SK-N-SH (cell line): Measurements from ENCODE around the gene CRYBB3. TPM values are rescaled to one million over a fixed set of nuclear protein-coding genes. Genes with fewer than 3 reads are reported as not detected.

Experiments
- CTCF ChIA-PET: fragments of 300-600, 350-600 bp; formaldehyde crosslinking; extraction: SDS; loops from one replicate; lab custom pipeline; 2021; lab: Yijun Ruan, JAX
- POLR2A ChIA-PET: fragments of 350-600 bp; sonication (Branson Sonifier 250); formaldehyde crosslinking; extraction: SDS; loops from one replicate; lab custom pipeline; 2020; ENCODE audit warnings: antibody characterized with exemption, inconsistent platforms; lab: Yijun Ruan, JAX
- DNase-seq: peaks from one replicate; pipeline ENCODE4 v3.0.0; 2012
- H2AFZ ChIP-seq: fragments of 200-600 bp; sonication (generic); 2 replicates; pipeline ENCODE4 v1.8.1; 2016; ENCODE audit warnings: antibody characterized with exemption, mild to moderate bottlenecking, low read depth
- H3F3A ChIP-seq: fragments of 200-600 bp; sonication (generic); replicated peaks from 2 replicates; pipeline ENCODE3; 2016; ENCODE audit warnings: antibody characterized with exemption, mild to moderate bottlenecking; ENCODE audit not compliant: insufficient read depth
- H3K27ac ChIP-seq, 2 experiments: fragments of 200-500 bp in 1 of 2; fragments of 200-600 bp in 1 of 2; sonication (Bioruptor generic) in 1 of 2; sonication (generic), shearing (Covaris generic) in 1 of 2; 2 replicates each; pipeline versions ENCODE4 v1.5.1 to v1.6.1; 2014 to 2016; ENCODE audit warnings: low read depth in 2 of 2, inconsistent platforms in 1 of 2, low read length in 1 of 2, mild to moderate bottlenecking in 1 of 2, mixed read lengths in 1 of 2
- H3K27me3 ChIP-seq: fragments of 200-600 bp; sonication (generic), shearing (Covaris generic); 2 replicates; pipeline ENCODE4 v1.6.1; 2016; ENCODE audit warnings: mixed run types; ENCODE audit not compliant: insufficient read depth
- H3K36me3 ChIP-seq, 2 experiments: fragments of 200-500 bp in 1 of 2; fragments of 200-600 bp in 1 of 2; sonication (Bioruptor generic) in 1 of 2; sonication (generic) in 1 of 2; replicated peaks in 1 of 2; 2 replicates each; pipeline versions ENCODE3 to v1.5.1; 2014 to 2016; ENCODE audit warnings: low read length in 1 of 2, mild to moderate bottlenecking in 1 of 2; ENCODE audit not compliant: insufficient read depth in 2 of 2, control insufficient read depth in 1 of 2
- H3K4me1 ChIP-seq, 2 experiments: fragments of 200-500 bp in 1 of 2; fragments of 200-600 bp in 1 of 2; sonication (Bioruptor generic) in 1 of 2; sonication (generic), shearing (Covaris generic) in 1 of 2; 2 replicates each; pipeline versions ENCODE4 v1.5.1 to v1.6.1; 2014 to 2016; ENCODE audit warnings: low read depth in 1 of 2, low read length in 1 of 2, mixed run types in 1 of 2; ENCODE audit not compliant: insufficient read depth in 2 of 2, control insufficient read depth in 1 of 2
- H3K4me2 ChIP-seq: fragments of 200-600 bp; sonication (generic), shearing (Covaris generic); 2 replicates; pipeline ENCODE4 v1.6.1; 2017; ENCODE audit warnings: mixed run types
- H3K4me3 ChIP-seq, 2 experiments: fragments of 200-500 bp in 1 of 2; fragments of 200-600 bp in 1 of 2; sonication (Bioruptor generic) in 1 of 2; sonication (generic), shearing (Covaris generic) in 1 of 2; 2 replicates each; pipeline versions ENCODE4 v1.5.1 to v1.8.1; 2014 to 2016; ENCODE audit warnings: low read depth in 2 of 2, inconsistent platforms in 1 of 2, low read length in 1 of 2, mild to moderate bottlenecking in 1 of 2, mixed read lengths in 1 of 2, moderate library complexity in 1 of 2
- H3K79me2 ChIP-seq: fragments of 200-600 bp; sonication (generic); 2 replicates; pipeline ENCODE4 v1.8.1; 2017; ENCODE audit warnings: mild to moderate bottlenecking; ENCODE audit not compliant: insufficient read depth
- H3K9ac ChIP-seq: fragments of 200-600 bp; sonication (generic); 2 replicates; pipeline ENCODE4 v1.6.1; 2017; ENCODE audit warnings: mixed run types
- H3K9me2 ChIP-seq: fragments of 200-600 bp; sonication (generic); 2 replicates; pipeline ENCODE4 v1.6.1; 2017; ENCODE audit warnings: mixed run types
- H3K9me3 ChIP-seq: fragments of 200-600 bp; sonication (generic); 2 replicates; pipeline ENCODE4 v1.6.1; 2017; ENCODE audit warnings: mixed run types, mild to moderate bottlenecking, moderate library complexity
- H4K20me1 ChIP-seq: fragments of 200-600 bp; sonication (generic); 2 replicates; pipeline ENCODE4 v1.6.1; 2017; ENCODE audit warnings: mild to moderate bottlenecking, mixed run types; ENCODE audit not compliant: insufficient read depth
- CHD2 ChIP-seq: fragments of 150-350 bp; IDR thresholded peaks from 2 replicates; pipeline ENCODE4 v1.6.1; 2018; ENCODE audit warnings: low read length; ENCODE audit not compliant: partially characterized antibody
- ELF1 ChIP-seq: IDR thresholded peaks from 2 replicates; pipeline ENCODE4 v1.4.0; 2012
- FOSL2 ChIP-seq: IDR thresholded peaks from 2 replicates; pipeline ENCODE4 v1.4.0; 2012; ENCODE audit warnings: low read depth, mild to moderate bottlenecking, moderate library complexity, borderline replicate concordance
- GATA2 ChIP-seq: sonication (generic); formaldehyde crosslinking; IDR thresholded peaks from 2 replicates; pipeline ENCODE4 v1.5.0; 2020; ENCODE audit warnings: mild to moderate bottlenecking, missing genetic modification reagents
- NFIC ChIP-seq: IDR thresholded peaks from 2 replicates; pipeline ENCODE4 v1.4.0; 2012; ENCODE audit warnings: borderline replicate concordance
- RAD21 ChIP-seq: IDR thresholded peaks from 2 replicates; pipeline ENCODE4 v1.6.1; 2012; ENCODE audit warnings: mild to moderate bottlenecking, low read length
- RXRA ChIP-seq: IDR thresholded peaks from 2 replicates; pipeline ENCODE4 v1.4.0; 2012; ENCODE audit warnings: low read depth, mild to moderate bottlenecking, borderline replicate concordance
- TAF1 ChIP-seq: IDR thresholded peaks from 2 replicates; pipeline ENCODE4 v1.6.1; 2012; ENCODE audit warnings: low read depth, mild to moderate bottlenecking, low read length, moderate library complexity, borderline replicate concordance
- YY1 ChIP-seq: IDR thresholded peaks from 2 replicates; pipeline ENCODE4 v1.4.0; 2012; ENCODE audit warnings: low read depth, mild to moderate bottlenecking
- WGBS: methylation state at CpG from one replicate; pipeline ENCODE4 v1.1.6; 2017; ENCODE audit warnings: low lambda C conversion rate; 5-methylcytosine and 5-hydroxymethylcytosine counted together
- polyA plus RNA-seq, 3 experiments: library from polyadenylated mRNA; depleted of rRNA; stranded (reverse); fragments of >200 nt; gene quantifications; 2 replicates each; pipeline ENCODE4 v1.2.3, GENCODE V29; 2012
- TF ChIP-seq, protein P1 (sequence below): fragments of 150-350 bp; IDR thresholded peaks from 2 replicates; pipeline ENCODE4 v1.6.1; 2016; ENCODE audit warnings: mild to moderate bottlenecking, low read depth, low read length
- TF ChIP-seq, protein P2 (sequence below): IDR thresholded peaks from 2 replicates; pipeline ENCODE4 v1.4.0; 2012; ENCODE audit warnings: low read depth
- TF ChIP-seq, protein P3 (sequence below): IDR thresholded peaks from 2 replicates; pipeline ENCODE4; 2012
- TF ChIP-seq, protein P4 (sequence below): fragments of 150-350 bp; IDR thresholded peaks from 2 replicates; pipeline ENCODE4 v1.6.1; 2017; ENCODE audit warnings: antibody characterized with exemption, low read length, low read depth, borderline replicate concordance

Gene CRYBB3
- polyA plus RNA-seq, 1 of the 3 experiments (the other 2 are of a cell fraction), result 0.35 TPM

DNA sequence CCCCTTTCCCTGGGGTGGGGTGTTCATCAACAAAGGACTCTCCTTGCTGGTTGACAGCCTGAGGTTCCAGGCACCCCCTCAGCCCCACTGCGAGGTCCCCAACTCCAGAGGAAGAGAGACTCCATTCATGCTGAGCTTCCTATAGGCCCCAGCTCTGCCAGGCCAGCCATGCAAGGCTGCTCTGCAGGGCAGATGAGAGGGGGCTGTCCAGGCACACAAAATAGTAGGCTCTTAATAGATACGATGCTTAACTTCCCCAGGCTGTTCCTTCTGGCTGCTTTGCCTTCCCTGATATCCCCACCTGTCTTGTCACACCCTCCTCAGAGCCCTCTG is 45.0 kb upstream of the CRYBB3 start (continued):
- TF ChIP-seq, protein P1, sequence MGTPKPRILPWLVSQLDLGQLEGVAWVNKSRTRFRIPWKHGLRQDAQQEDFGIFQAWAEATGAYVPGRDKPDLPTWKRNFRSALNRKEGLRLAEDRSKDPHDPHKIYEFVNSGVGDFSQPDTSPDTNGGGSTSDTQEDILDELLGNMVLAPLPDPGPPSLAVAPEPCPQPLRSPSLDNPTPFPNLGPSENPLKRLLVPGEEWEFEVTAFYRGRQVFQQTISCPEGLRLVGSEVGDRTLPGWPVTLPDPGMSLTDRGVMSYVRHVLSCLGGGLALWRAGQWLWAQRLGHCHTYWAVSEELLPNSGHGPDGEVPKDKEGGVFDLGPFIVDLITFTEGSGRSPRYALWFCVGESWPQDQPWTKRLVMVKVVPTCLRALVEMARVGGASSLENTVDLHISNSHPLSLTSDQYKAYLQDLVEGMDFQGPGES, result no peak
- no peak for TF ChIP-seq RAD21
- TF ChIP-seq, protein P2, sequence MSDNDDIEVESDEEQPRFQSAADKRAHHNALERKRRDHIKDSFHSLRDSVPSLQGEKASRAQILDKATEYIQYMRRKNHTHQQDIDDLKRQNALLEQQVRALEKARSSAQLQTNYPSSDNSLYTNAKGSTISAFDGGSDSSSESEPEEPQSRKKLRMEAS, result no peak
- TF ChIP-seq, protein P3, sequence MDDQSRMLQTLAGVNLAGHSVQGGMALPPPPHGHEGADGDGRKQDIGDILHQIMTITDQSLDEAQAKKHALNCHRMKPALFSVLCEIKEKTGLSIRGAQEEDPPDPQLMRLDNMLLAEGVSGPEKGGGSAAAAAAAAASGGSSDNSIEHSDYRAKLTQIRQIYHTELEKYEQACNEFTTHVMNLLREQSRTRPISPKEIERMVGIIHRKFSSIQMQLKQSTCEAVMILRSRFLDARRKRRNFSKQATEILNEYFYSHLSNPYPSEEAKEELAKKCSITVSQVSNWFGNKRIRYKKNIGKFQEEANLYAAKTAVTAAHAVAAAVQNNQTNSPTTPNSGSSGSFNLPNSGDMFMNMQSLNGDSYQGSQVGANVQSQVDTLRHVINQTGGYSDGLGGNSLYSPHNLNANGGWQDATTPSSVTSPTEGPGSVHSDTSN, result no peak
- TF ChIP-seq YY1, result no peak
- TF ChIP-seq ELF1, result no peak
- TF ChIP-seq FOSL2, result no peak
- TF ChIP-seq NFIC, result no peak

DNA sequence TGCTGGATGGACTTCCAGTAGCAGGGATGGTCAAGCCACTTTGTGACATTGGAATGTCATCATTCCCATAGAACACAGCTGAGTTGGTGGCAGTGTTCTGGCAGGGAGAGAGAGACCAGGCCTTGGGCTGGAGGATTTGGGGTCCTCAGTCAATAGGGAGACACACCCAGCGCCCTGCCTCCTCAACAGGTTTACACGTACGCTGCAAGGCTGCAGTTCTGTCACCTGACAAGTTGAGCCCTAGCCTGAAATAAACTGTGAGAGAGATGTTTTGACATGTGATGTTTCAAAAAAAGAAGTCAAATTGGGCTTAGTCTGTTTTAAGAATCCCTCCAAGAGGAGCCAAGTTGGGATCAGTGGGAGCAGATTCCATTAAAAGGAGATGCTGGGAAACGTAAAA is 42.9 kb upstream of the CRYBB3 start:
- Histone ChIP-seq H2AFZ (no peak overlapping the region), H3K9me3 (no peaks in the 10 kb centered on the region), H3F3A (no peaks in the 10 kb centered on the region), H3K36me3 (no peaks in the 10 kb centered on the region), H3K79me2 (no peaks in the 10 kb centered on the region), H3K27ac (no peak overlapping the region), H3K4me2 (no peak overlapping the region), H3K27me3 (no peaks in the 10 kb centered on the region), H4K20me1 (peaks cover 5% of the 10 kb centered on the region; the same call in 1 of the 2 replicates), H3K9me2 (no peaks in the 10 kb centered on the region), H3K9ac (no peak overlapping the region), H3K4me3 (no peak overlapping the region), H3K4me1 (peaks cover 0 to 18% of the 10 kb centered on the region in 2 experiments; a peak in 1 of 4 replicates)
- ChIA-PET CTCF (interaction anchor here (1.3 kb wide), 1 partner anchor 46 kb away, joined by 3 read pairs; no protein-coding TSS in a partner anchor), POLR2A (no interaction called here)
- no peak for DNase-seq
- TF ChIP-seq, protein P1, result no peak
- TF ChIP-seq CHD2 (no peak), TAF1 (no peak), RXRA (no peak), GATA2 (CRISPR knock-in tag) (no peak)
- TF ChIP-seq, protein P4, sequence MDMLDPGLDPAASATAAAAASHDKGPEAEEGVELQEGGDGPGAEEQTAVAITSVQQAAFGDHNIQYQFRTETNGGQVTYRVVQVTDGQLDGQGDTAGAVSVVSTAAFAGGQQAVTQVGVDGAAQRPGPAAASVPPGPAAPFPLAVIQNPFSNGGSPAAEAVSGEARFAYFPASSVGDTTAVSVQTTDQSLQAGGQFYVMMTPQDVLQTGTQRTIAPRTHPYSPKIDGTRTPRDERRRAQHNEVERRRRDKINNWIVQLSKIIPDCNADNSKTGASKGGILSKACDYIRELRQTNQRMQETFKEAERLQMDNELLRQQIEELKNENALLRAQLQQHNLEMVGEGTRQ, result no peak
- 96% methylated on average over 4 of the region's 4 CpGs for WGBS
